PC-9 (cell line): ENCODE results near the gene STX18. TPM values are rescaled to one million over a fixed set of nuclear protein-coding genes. Genes with fewer than 3 reads are reported as not detected.

Source experiments
- BruUV-seq: library from RNA; stranded (reverse); fragments of 400-500 nt; replicated peaks from 2 replicates; lab custom pipeline; 2021; lab: Mats Ljungman, UMichigan
- CTCF ChIA-PET: fragments of 300-600 bp; sonication (Branson Sonifier 250); formaldehyde crosslinking; loops from one replicate; lab custom pipeline; 2022; ENCODE audit warnings: antibody characterized with exemption; lab: Charles Lee
- POLR2A ChIA-PET: fragments of 300-600 bp; sonication (Branson Sonifier 250); formaldehyde crosslinking; loops from one replicate; lab custom pipeline; 2022; ENCODE audit warnings: antibody characterized with exemption; ENCODE audit not compliant: unreplicated experiment; lab: Charles Lee
- DNase-seq, 2 experiments: peaks; one replicate each; pipeline versions ENCODE4 v3.0.0 to v3.0.0-alpha.2; 2015 to 2022; ENCODE audit warnings: mixed read lengths in 1 of 2
- H2AFZ ChIP-seq: fragments of 200-600 bp; sonication (generic); 2 replicates; pipeline ENCODE4 v1.8.1; 2017; ENCODE audit warnings: antibody characterized with exemption
- H3F3A ChIP-seq: fragments of 200-600 bp; sonication (generic); 2 replicates; pipeline ENCODE4 v1.8.1; 2017; ENCODE audit warnings: antibody characterized with exemption, mild to moderate bottlenecking, low read depth; ENCODE audit not compliant: insufficient read depth
- H3K27ac ChIP-seq: fragments of 200-600 bp; sonication (generic); 2 replicates; pipeline ENCODE4 v1.6.1; 2016; ENCODE audit warnings: mixed run types
- H3K27me3 ChIP-seq: fragments of 200-600 bp; sonication (generic); 2 replicates; pipeline ENCODE4 v1.6.1; 2016; ENCODE audit warnings: low read depth, mixed run types; ENCODE audit not compliant: insufficient read depth
- H3K36me3 ChIP-seq: fragments of 200-600 bp; sonication (generic); 2 replicates; pipeline ENCODE4 v1.6.1; 2016; ENCODE audit warnings: low read depth, mixed run types
- H3K4me1 ChIP-seq: fragments of 200-600 bp; sonication (generic); replicated peaks from 2 replicates; pipeline ENCODE4 v1.6.1; 2016; ENCODE audit warnings: mixed run types; ENCODE audit not compliant: insufficient read depth
- H3K4me2 ChIP-seq: fragments of 200-600 bp; sonication (generic); 2 replicates; pipeline ENCODE4 v1.6.1; 2017; ENCODE audit warnings: mixed run types
- H3K4me3 ChIP-seq: fragments of 200-600 bp; sonication (generic); 2 replicates; pipeline ENCODE4 v1.6.1; 2016; ENCODE audit warnings: mixed run types
- H3K79me2 ChIP-seq: fragments of 200-600 bp; sonication (generic); 2 replicates; pipeline ENCODE4 v1.6.1; 2017; ENCODE audit warnings: low read depth, mixed run types
- H3K9me2 ChIP-seq: fragments of 200-600 bp; sonication (generic); 2 replicates; pipeline ENCODE4 v1.8.1; 2017; ENCODE audit warnings: mild to moderate bottlenecking; ENCODE audit not compliant: insufficient read depth
- H3K9me3 ChIP-seq: fragments of 200-600 bp; sonication (generic); 2 replicates; pipeline ENCODE4 v1.8.1; 2016; ENCODE audit warnings: low read depth; ENCODE audit not compliant: insufficient read depth
- H4K20me1 ChIP-seq: fragments of 200-600 bp; sonication (generic); 2 replicates; pipeline ENCODE4 v1.8.1; 2017; ENCODE audit not compliant: insufficient read depth
- EZH2 ChIP-seq: fragments of 200-600 bp; sonication (generic); IDR thresholded peaks from 2 replicates; pipeline ENCODE4 v1.8.0; 2017; ENCODE audit warnings: antibody characterized with exemption, low read depth
- intact Hi-C: fragments of 100-400 bp; cut with micrococcal nuclease; formaldehyde crosslinking; loops from one replicate; pipeline ENCODE4 v1.10.0; 2022; ENCODE audit not compliant: unreplicated experiment
- total RNA-seq: library from RNA; stranded (reverse); gene quantifications from 2 replicates; pipeline ENCODE4 v1.2.3, GENCODE V29; 2021
- TF ChIP-seq, protein P1 (sequence below): fragments of 200-600 bp; sonication (generic); conservative IDR thresholded peaks from 2 replicates; pipeline ENCODE4 v1.6.1; 2017; ENCODE audit warnings: mixed run types, antibody characterized with exemption, mild to moderate bottlenecking, moderate library complexity

Gene STX18
- total RNA-seq, 1 experiment from 2014 or later, result 30.5 TPM

DNA sequence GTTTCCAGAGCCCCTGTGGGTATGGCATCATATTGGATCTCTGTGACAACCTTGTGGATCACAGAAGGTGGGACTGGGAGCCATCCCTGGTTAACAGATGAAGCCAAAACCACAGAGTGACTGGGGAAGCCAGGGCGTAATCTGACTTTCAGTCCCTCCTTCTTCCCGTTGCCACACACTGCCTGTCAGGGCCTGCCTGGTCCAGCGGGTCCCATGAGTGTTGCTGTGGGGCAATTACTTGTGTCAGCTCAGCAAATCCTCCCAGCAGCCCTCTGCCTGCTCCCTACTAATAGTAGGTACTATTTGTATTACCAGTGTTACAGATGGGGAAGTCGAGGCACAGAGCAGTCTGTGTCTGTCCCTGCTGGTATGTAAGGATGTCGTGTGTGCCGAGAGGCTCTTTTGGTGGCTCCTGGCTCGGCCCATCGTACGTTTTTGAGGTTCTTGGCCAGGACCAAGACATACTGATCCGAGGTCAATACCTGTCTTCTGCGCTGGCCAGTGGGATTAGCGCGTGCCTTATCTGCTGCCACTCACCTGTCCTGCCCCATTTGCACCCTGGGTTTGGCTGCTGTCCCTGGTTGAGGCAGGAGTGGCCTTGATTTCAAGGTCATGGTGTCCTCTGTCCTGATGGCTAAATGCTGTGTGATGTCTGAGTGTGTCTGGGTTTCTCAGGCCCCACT, 149.2 kb downstream of the STX18 start:
- no TSS peak for BruUV-seq
- TF ChIP-seq, protein P1, sequence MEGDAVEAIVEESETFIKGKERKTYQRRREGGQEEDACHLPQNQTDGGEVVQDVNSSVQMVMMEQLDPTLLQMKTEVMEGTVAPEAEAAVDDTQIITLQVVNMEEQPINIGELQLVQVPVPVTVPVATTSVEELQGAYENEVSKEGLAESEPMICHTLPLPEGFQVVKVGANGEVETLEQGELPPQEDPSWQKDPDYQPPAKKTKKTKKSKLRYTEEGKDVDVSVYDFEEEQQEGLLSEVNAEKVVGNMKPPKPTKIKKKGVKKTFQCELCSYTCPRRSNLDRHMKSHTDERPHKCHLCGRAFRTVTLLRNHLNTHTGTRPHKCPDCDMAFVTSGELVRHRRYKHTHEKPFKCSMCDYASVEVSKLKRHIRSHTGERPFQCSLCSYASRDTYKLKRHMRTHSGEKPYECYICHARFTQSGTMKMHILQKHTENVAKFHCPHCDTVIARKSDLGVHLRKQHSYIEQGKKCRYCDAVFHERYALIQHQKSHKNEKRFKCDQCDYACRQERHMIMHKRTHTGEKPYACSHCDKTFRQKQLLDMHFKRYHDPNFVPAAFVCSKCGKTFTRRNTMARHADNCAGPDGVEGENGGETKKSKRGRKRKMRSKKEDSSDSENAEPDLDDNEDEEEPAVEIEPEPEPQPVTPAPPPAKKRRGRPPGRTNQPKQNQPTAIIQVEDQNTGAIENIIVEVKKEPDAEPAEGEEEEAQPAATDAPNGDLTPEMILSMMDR, result no peak
- no peak for TF ChIP-seq EZH2

DNA sequence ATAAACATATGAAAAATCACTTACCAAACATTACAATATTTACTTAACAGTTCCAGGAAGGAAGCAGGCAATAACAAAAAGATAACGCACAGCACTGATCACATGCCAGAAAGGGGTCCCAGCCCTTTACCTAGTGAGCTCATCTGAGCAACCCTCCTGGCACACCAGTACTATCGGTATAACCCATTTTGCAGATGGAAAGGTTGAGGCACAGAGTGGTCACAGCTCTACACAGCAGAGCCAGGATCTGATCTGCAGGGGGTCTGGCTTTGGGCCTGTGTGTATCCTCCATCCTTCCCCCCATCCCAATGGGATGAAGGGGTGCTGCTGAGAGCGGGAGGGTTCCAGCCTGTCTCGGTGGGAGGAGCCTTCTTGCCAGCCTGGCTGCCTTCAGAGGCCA, 150.0 kb downstream of the STX18 start:
- H3K9me2 ChIP-seq, result no peaks in the 10 kb centered on the region
- no peak overlapping the region for H3K27ac ChIP-seq

More for the DNA sequence above, 149.2 kb downstream of the STX18 start:
- no peak overlapping the region for H3K4me3 ChIP-seq
- intact Hi-C loops, result no loop called here
- H3K36me3 ChIP-seq, result no peaks in the 10 kb centered on the region
- peaks cover 61% of the 10 kb centered on the region for H3K27me3 ChIP-seq
- no peak for DNase-seq
- ChIA-PET CTCF (no interaction called here), POLR2A (no interaction called here)
- H3K4me2 ChIP-seq, result no peak overlapping the region
- no peaks in the 10 kb centered on the region for H3F3A ChIP-seq
- no peaks in the 10 kb centered on the region for H3K79me2 ChIP-seq
- H3K27ac ChIP-seq, result no peak overlapping the region
- no peak overlapping the region for H2AFZ ChIP-seq
- H4K20me1 ChIP-seq, result no peaks in the 10 kb centered on the region
- no peaks in the 10 kb centered on the region for H3K9me3 ChIP-seq
- H3K4me1 ChIP-seq, result no peaks in the 10 kb centered on the region
- no peaks in the 10 kb centered on the region for H3K9me2 ChIP-seq

GRCh38 chr4:4390515-4391240, 151.2 kb downstream of the STX18 start:
- intact Hi-C loops, result no loop called here
- H3K9me3 ChIP-seq, result no peaks in the 10 kb centered on the region

More for the DNA sequence above, 150.0 kb downstream of the STX18 start:
- H3K79me2 ChIP-seq, result no peaks in the 10 kb centered on the region
- H3K27me3 ChIP-seq, result peaks cover 61% of the 10 kb centered on the region
- CTCF ChIA-PET, result no interaction called here
- H3K4me1 ChIP-seq, result no peaks in the 10 kb centered on the region
- no peak overlapping the region for H3K4me3 ChIP-seq
- DNase-seq, result no peak
- no peak overlapping the region for H2AFZ ChIP-seq
- no peak overlapping the region for H3K4me2 ChIP-seq
- no peak for TF ChIP-seq EZH2
- TF ChIP-seq, protein P1, result no peak
- no peaks in the 10 kb centered on the region for H4K20me1 ChIP-seq
- no peaks in the 10 kb centered on the region for H3K9me3 ChIP-seq
- no peaks in the 10 kb centered on the region for H3K36me3 ChIP-seq
- POLR2A ChIA-PET, result no interaction called here
- no TSS peak for BruUV-seq
- no peaks in the 10 kb centered on the region for H3F3A ChIP-seq
- intact Hi-C loops, result no loop called here

More at GRCh38 chr4:4390515-4391240, 151.2 kb downstream of the STX18 start:
- POLR2A ChIA-PET, result no interaction called here
- Histone ChIP-seq H4K20me1 (no peaks in the 10 kb centered on the region), H3K4me3 (no peak overlapping the region), H3F3A (no peaks in the 10 kb centered on the region), H3K9me2 (no peaks in the 10 kb centered on the region), H3K4me2 (no peak overlapping the region), H3K27ac (no peak overlapping the region), H3K27me3 (peaks cover 50% of the 10 kb centered on the region), H3K4me1 (no peaks in the 10 kb centered on the region), H3K79me2 (no peaks in the 10 kb centered on the region), H2AFZ (no peak overlapping the region), H3K36me3 (no peaks in the 10 kb centered on the region)
- no TSS peak for BruUV-seq
- CTCF ChIA-PET, result no interaction called here
- TF ChIP-seq EZH2, result no peak
- TF ChIP-seq, protein P1, result no peak
- no peak for DNase-seq
